ENCODE data around the gene UBTD2.

Gene UBTD2

DNA sequence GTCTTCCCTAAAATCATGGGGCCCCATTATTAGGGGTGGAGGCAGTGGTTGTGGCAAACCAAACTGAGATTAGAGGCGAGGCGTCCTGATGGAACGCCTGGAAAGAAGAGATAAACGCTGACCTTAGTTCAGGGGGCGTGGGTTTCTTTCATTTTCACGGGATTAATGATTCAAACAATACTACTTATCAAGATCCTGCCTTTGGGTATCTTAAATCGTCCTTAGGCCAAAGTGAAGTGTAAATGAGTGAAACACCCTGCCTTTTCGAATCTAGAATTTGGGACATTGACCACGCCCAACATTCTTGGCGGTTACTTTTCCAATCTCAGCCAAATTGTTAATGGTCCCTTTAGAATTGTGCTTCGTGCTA, 1.0 kb upstream of the UBTD2 start:
- ChIA-PET CTCF (interaction anchor here (1.2 to 1.6 kb wide), 3 partner anchors 9 to 96 kb away, joined by 5 to 17 read pairs (median 11); partner anchors contain the start of gene STK10), POLR2A (no interaction called here)
- DNase-seq (ENCODE audit: low read depth, low spot score): no peak
- H3K4me3 ChIP-seq (ENCODE audit: low read depth, low read length): peak overlapping the region; percentile 74
- TF ChIP-seq, protein P1, sequence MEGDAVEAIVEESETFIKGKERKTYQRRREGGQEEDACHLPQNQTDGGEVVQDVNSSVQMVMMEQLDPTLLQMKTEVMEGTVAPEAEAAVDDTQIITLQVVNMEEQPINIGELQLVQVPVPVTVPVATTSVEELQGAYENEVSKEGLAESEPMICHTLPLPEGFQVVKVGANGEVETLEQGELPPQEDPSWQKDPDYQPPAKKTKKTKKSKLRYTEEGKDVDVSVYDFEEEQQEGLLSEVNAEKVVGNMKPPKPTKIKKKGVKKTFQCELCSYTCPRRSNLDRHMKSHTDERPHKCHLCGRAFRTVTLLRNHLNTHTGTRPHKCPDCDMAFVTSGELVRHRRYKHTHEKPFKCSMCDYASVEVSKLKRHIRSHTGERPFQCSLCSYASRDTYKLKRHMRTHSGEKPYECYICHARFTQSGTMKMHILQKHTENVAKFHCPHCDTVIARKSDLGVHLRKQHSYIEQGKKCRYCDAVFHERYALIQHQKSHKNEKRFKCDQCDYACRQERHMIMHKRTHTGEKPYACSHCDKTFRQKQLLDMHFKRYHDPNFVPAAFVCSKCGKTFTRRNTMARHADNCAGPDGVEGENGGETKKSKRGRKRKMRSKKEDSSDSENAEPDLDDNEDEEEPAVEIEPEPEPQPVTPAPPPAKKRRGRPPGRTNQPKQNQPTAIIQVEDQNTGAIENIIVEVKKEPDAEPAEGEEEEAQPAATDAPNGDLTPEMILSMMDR (IDR thresholded peaks at IDR 0.05; ENCODE audit: insufficient read depth, low read length, missing control alignments): no peak

DNA sequence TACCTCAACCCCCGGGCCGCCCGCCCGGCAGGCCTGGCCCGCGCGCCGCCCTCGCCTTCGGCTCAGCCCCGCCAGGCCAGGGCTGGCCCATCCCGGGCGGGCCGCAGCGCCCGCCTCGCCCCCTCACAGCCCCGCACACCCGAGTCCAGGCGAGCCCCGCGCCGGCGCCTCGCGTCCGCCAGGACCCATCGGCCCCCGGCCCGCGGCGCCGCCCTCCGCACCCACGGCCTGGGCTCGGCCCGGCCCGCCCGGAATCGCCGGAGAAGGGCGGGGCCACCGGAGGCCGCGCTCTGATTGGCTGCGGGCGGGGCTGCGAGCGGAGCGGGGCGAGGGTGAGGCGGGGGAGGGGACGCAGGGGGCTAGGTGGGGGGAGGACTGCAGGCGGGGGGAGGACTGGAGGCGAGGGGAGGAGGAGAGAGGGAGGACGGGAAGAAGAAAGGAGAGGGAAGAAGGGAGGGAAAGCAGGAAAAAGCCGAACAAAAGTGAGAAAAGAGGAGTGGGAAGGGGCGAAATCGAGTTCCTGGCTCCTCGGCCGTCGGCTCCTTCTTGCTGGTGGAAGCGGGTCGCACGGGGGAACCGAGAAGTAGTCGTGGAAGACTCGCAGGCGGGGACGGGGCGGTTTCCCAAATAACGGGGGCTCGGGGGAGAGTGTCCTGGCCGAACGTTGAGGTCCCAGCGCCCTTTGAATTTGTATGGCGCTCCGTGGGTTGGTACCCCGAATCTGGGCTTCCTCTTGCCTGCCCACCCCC, 472 bp upstream of the UBTD2 start:
- POLR2A ChIA-PET: interaction anchor here (1.3 kb wide), 1 partner anchor 17 kb away, joined by 3 read pairs; no protein-coding TSS in a partner anchor
- TF ChIP-seq, protein P1 (IDR thresholded peaks at IDR 0.05; ENCODE audit: insufficient read depth, low read length, missing control alignments): no peak
- H3K4me3 ChIP-seq (ENCODE audit: low read depth, low read length): peak overlapping the region; percentile 75
- no peak for DNase-seq (ENCODE audit: low read depth, low spot score)
- CTCF ChIA-PET: interaction anchor here (1.2 to 3.4 kb wide), 6 partner anchors 8 to 180 kb away, joined by 4 to 25 read pairs (median 10); partner anchors contain the start of gene STK10

DNA sequence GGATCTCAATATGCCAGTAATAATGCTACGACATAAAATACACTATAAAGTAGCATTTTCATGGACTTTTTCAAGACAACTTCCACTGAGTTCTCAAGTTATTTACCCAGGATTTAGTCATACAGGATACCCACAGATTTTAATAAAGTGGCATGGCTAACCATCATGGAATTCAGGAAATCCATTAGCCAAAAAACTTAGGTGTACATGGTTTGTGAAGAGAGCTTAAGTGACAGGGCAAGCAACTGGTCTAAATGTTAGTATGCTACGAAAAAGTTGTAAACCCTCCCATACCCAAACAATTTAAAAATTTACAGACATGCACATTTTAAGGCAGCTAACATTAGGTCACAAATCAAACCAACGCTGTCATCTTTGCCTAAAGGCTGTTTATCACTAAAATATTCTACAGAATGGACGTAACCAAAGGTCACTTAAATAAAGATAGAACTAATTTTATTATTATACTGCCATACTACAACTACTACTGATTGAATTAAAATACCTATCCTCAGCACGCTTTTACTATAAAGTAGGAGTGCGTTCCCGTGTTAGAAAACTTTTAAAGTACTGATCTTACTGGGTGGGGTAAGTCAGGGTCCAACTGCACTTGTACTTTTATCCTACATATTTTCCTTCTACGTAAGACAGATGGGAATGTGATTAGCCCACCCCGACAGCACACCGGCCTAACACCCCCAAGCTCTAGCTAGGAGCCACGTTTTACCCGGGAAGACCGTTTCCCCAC, 1.1 kb downstream of the UBTD2 start:
- CTCF ChIA-PET: interaction anchor here (0.7 to 3.4 kb wide), 13 partner anchors 10 to 329 kb away, joined by 3 to 25 read pairs (median 3); no protein-coding TSS in a partner anchor
- peak overlapping the region; percentile 75 for H3K4me3 ChIP-seq (ENCODE audit: low read depth, low read length)
- POLR2A ChIA-PET: interaction anchor here (1.1 to 1.3 kb wide), 2 partner anchors 15 to 93 kb away, joined by 3 to 4 read pairs; no protein-coding TSS in a partner anchor
- TF ChIP-seq, protein P1 (IDR thresholded peaks at IDR 0.05; ENCODE audit: insufficient read depth, low read length, missing control alignments): no peak
- DNase-seq (ENCODE audit: low read depth, low spot score): no peak

DNA sequence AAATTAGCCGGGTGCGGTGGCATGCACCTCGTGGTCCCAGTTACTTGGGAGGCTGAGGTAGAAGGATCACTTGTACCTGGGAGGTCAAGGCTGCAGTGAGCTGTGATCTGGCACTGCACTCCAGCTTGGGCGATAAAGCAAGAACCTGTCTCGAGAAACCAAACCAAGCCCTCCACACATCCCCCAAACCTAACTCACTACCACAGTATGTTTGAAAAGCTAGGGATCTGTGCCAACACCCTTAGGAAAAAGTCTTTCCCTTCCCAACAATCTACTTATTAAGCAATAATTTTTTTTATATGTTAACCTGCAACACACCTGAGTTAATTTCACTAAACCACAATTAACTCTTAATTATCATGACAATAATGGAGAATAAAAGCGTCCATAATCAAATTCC, 2.2 kb downstream of the UBTD2 start:
- ChIA-PET POLR2A (no interaction called here), CTCF (interaction anchor here (0.7 to 3.4 kb wide), 3 partner anchors 11 to 92 kb away, joined by 3 to 25 read pairs (median 9); no protein-coding TSS in a partner anchor)
- TF ChIP-seq, protein P1 (IDR thresholded peaks at IDR 0.05; ENCODE audit: insufficient read depth, low read length, missing control alignments): no peak
- H3K4me3 ChIP-seq (ENCODE audit: low read depth, low read length): peak overlapping the region; percentile 75
- no peak for DNase-seq (ENCODE audit: low read depth, low spot score)

DNA sequence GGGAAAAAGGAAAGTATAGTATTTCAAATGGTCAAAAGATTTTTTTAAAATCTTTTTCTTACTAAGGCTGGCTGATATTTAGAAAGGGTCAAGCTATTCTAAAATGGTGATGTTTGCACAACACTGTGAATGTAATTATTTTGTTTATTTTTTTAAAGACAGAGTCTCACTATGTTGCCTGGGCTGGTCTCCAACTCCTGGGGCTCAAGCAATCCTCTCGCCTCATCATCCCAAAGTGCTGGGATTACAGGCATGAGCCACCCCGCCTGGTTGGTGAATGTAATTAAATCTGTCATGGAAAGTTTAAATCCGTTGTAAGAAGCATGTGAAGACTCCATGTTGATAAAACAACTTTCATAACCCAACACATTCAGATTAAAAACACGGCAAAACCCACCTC, 2.6 kb downstream of the UBTD2 start:
- CTCF ChIA-PET: interaction anchor here (1.0 to 3.4 kb wide), 3 partner anchors 9 to 92 kb away, joined by 3 to 25 read pairs (median 9); no protein-coding TSS in a partner anchor
- TF ChIP-seq, protein P1 (IDR thresholded peaks at IDR 0.05; ENCODE audit: insufficient read depth, low read length, missing control alignments): no peak
- DNase-seq (ENCODE audit: low read depth, low spot score): no peak
- no peak overlapping the region; the same call in 1 of the 2 replicates for H3K4me3 ChIP-seq (ENCODE audit: low read depth, low read length)
- POLR2A ChIA-PET: no interaction called here

DNA sequence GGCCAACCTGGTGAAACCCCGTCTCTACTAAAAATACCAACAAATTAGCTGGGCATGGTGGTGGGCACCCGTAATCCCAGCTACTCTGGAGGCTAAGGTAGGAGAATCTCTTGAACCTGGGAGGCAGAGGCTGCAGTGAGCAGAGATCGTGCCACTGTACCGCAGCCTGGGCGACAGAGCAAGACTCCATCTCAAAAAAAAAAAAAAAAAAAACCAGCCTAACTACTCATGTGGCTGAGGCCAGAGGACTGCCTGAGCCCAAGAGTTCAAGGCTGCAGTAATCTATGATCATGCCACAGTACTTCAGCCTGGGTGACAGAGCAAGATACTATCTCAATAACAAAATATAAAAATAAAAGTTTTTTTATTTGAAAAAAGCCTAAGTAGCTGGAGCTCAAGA, 3.2 kb downstream of the UBTD2 start:
- CTCF ChIA-PET: interaction anchor here (0.7 to 1.0 kb wide), 2 partner anchors 9 to 10 kb away, joined by 3 read pairs; no protein-coding TSS in a partner anchor

More for the DNA sequence above, 3.2 kb downstream of the UBTD2 start:
- H3K4me3 ChIP-seq (ENCODE audit: low read depth, low read length): no peak overlapping the region
- DNase-seq (ENCODE audit: low read depth, low spot score): no peak
- POLR2A ChIA-PET: no interaction called here
- TF ChIP-seq, protein P1 (IDR thresholded peaks at IDR 0.05; ENCODE audit: insufficient read depth, low read length, missing control alignments): no peak

All from AG04449 (cell line).